ACHN (cell line): ENCODE data around the gene IGSF3.
A peak's percentile ranks its signal among the peaks of the same experiment; 100 is the strongest.
"Not testable (repeated sequence)": the region's sequence is repeated elsewhere in the genome, so short reads cannot be mapped to it uniquely, and the experiment has no call there.

Experiments
- DNase-seq: peaks from one replicate; pipeline ENCODE4 v3.0.0-alpha.2; 2015
- in situ Hi-C: cut with HindIII; loops from 2 replicates; pipeline ENCODE4 v1.10.0; 2017; ENCODE audit warnings: low sequenced_read_pairs, low pct_ligation_motif_present, low pct_unique_long_range_greater_than_20kb

IGSF3 gene

DNA sequence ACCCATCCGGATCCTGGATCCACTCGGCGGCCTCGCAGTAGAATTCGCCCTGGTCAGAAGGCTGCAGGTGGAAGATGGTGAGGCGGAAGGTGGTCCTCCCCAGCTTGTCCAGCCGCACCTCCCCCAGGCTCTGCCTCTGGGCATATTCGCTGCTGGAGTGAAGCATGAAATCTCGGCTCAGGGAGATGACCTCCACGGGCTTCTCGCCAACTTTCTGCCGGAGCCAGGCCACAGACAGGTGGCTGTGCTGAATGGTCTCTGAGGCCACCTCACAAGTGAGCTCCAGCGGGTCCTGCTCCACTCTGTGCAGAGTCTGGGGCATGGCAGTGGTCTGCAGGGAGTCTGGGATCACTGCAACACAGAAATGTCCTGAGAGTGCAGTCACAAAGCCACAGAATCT is 53.7 kb downstream of the IGSF3 start:
- DNase-seq, in situ Hi-C loops: not testable (repeated sequence)

- in situ Hi-C loops, DNase-seq: not testable (repeated sequence)
These were observed 57.6 kb downstream of the IGSF3 start for GRCh38 chr1:116609801-116610371.

DNA sequence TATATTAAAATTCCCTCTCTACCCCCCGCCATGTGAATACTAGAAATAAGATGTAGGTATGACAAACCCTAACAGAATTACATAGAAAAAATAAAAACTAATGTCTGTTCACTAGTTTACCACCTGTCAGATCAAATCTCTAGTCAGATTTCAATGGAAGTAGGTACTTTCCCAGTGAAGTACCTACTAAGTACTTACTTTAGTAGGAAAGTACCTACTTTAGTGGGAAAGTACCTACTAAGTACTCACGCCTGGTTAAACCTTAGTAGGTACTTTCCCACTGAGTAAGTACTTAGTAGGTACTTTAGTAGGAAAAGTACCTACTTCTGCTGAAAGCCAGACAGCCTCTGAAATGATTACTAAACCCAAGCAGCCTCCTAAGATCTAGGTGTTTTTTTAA is 58.7 kb downstream of the IGSF3 start:
- in situ Hi-C loops, DNase-seq: not testable (repeated sequence)

- in situ Hi-C loops = not testable (repeated sequence)
These were observed 59.4 kb downstream of the IGSF3 start for GRCh38 chr1:116608151-116608550.

DNA sequence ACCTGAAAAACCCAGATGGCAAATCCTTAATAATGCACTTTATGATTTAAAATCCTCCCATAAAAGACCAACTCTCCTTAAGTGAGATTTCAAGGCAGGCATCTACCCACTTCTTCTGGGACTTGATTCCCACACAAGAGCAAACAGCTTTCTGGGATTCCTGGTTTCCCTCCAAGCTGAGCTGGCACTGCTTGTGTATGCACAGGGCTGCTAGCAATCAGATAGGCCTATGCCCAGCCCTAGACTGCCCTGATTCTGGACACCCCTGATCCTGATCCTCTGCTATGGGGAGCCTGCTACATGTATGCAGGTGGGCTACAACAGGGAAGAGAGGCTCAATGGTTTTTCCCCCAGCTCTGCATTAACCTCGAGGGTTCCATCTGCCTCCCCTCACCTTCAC is 60.1 kb downstream of the IGSF3 start:
- in situ Hi-C loops, DNase-seq: not testable (repeated sequence)

More at GRCh38 chr1:116608151-116608550, 59.4 kb downstream of the IGSF3 start:
- DNase-seq = not testable (repeated sequence)

GRCh38 chr1:116606067-116606466 is 61.5 kb downstream of the IGSF3 start:
- in situ Hi-C loops, DNase-seq: not testable (repeated sequence)

DNA sequence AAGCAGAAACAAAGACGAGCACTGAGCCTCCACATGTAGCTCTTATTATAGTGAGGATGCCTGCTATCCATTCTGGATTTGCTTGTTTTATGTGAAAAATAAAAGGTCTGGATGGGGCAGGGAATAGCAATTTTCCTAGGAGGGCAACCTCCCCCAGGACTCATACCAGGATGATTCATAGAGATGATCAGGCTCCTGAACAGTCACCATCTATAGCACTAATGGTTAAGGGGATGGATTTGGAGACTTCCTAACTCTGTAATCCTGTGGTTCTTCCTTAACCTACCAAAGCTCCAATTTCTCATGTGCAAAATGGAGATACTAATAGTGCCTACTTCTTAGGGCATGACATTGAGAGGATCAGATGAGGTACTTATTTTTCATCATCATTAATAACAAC is 62.2 kb downstream of the IGSF3 start:
- in situ Hi-C loops = no loop called here
- no peak for DNase-seq

DNA sequence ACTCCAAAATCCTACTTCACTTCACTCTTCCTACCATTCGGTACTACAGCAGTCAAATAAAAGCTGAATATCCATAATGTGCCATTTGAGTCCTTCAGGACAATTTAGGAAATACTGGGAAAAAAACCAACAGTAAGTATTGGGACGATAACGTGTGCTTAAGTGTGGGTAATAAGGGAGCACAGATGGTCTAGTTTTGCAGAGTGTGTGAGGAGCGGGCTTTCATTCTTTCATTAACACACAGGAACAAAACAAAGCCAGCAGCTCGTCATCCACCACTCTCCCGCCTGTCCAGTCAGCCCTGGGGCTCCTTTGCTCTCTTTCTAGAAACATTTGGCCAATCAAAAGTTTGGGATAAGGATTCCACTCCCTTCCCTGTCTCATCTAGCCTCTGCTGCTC is 63.1 kb downstream of the IGSF3 start:
- in situ Hi-C loops, DNase-seq: not testable (repeated sequence)

DNA sequence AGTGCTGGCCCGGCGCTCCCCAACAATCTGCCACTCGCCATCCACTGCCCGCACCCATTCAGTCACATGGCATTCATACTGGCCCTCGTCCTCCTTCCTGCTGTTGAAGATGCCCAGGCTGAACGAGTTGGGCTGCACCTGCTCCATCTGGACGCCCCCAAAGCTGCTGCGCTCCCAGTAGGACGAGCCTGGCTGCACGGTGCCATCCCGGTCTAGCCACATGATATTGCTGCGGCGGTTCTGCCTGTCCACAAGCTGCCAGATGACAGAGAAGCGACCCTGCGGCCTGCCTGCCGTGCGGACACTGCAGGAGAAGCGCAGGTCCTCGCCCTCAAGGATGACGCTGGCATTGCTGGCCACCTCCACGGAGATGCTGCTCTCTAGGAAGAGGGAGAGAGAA is 63.9 kb downstream of the IGSF3 start:
- in situ Hi-C loops, DNase-seq: not testable (repeated sequence)

- in situ Hi-C loops, DNase-seq: not testable (repeated sequence)
These were observed 68.2 kb downstream of the IGSF3 start for GRCh38 chr1:116599369-116599768.

DNA sequence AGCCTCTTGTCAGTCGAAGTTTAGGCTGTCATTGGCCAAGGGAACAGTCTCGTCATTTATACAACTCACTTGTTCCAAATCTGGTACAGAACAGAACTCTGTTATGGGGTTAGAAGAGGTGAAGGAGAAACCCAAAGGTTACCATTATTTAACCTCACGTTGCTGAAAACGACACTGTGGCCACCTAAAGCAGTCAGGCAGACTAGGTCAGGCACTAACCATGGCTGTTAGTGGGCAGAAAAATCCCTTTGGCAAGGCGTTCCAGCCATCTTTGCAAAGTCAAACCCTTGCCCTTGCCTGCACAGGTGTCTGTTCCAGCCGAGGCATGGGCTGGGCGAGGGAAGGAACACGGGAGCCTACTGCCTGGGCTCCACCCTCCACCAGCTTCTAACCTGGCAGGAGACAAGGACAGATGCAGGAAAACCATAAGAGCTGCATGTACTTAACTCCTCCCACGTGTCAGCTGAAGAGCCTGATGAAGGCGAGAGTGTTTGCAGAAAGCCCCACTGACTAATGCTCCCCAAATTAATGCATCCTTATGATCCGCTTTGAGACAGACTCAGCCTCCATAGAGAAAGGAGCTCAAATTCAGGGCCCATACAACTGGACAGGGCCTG is 69.0 kb downstream of the IGSF3 start:
- DNase-seq, in situ Hi-C loops: not testable (repeated sequence)

- in situ Hi-C loops, DNase-seq: not testable (repeated sequence)
These were observed 70.1 kb downstream of the IGSF3 start for GRCh38 chr1:116597388-116597787.

GRCh38 chr1:116596742-116597307 is 70.7 kb downstream of the IGSF3 start:
- DNase-seq, in situ Hi-C loops: not testable (repeated sequence)

DNA sequence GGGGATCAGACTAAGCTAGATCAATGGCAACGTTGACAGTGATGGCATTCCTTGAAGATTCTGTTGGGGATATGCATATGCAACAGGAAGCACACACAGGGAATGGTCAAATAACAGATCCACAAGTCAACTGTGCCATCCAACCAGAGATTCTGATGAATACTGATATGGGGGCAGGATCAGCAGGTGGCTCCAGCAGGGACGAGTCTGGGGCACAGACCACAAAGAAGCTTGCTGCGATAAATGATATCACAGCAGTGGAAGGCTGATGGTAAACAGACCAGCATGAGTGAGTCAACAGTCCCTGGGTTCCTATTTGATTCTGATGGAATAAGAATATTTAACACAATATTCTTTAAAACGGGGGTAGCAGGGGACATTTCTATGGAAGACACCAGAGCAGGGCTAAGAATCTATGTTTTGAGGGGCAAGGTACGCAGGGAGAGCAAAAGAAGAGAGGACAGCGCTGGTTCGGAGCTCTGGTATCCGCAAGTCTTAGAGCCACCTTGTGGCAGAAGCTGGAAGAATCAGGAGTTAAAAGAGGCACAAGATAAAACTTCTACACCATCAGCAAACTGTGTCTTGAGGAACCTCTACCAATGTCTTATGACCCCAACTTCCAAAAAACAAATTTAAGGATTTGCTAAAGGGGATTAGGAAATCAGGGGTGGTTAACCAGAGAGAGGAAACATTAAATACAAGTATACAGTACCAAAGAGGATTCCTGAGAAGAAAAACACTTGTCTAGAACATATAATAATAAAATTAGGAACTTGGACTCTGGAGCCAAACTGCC is 71.4 kb downstream of the IGSF3 start:
- peak; percentile 36 for DNase-seq
- in situ Hi-C loops = not testable (repeated sequence)

DNA sequence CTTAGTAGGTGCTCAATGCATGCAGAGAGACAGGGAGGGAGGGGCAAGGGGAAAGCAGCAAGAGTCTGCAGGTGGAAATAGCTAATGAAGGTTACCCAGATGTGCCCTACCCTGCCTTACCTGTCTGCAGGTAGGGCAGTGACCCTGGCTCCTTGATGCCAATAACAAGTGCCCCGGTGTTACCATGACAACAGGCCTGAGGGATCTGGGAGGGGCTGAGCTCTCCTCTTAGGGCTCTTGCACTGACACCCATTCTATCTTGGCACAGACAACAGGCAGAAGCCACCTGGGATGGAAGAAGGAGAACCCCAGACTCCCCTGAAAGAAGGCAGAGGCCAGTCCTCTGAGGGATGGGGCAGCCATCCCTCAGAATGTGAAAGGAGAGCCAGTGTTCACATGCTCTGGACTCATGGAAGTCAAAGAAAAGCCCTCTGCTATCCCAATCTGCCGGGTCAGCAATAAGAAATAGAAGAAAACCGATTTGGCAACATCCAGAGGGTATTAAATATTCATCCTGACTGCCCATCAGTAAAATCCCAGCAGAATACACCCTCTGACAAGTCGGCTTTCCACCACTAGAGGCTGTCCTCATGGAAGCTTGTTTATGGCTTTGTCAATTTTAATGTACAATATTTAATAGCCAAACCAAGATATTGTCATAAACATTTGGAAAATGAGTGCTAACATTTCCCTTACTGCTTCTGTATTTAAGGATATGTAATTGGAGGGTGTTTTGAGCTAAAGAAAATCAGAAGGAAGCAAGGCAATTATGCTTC is 72.3 kb downstream of the IGSF3 start:
- DNase-seq = peak; percentile 5
- in situ Hi-C loops = not testable (repeated sequence)

GRCh38 chr1:116593977-116594376 is 73.6 kb downstream of the IGSF3 start:
- DNase-seq, in situ Hi-C loops: not testable (repeated sequence)

GRCh38 chr1:116593401-116593800 is 74.1 kb downstream of the IGSF3 start:
- in situ Hi-C loops, DNase-seq: not testable (repeated sequence)

GRCh38 chr1:116591951-116592605 is 75.5 kb downstream of the IGSF3 start:
- in situ Hi-C loops = not testable (repeated sequence)

More at GRCh38 chr1:116591951-116592605, 75.5 kb downstream of the IGSF3 start:
- DNase-seq = not testable (repeated sequence)
